ENCODE results near the gene HIC1.
A peak's percentile ranks its signal among the peaks of the same experiment; 100 is the strongest.

Gene HIC1

DNA sequence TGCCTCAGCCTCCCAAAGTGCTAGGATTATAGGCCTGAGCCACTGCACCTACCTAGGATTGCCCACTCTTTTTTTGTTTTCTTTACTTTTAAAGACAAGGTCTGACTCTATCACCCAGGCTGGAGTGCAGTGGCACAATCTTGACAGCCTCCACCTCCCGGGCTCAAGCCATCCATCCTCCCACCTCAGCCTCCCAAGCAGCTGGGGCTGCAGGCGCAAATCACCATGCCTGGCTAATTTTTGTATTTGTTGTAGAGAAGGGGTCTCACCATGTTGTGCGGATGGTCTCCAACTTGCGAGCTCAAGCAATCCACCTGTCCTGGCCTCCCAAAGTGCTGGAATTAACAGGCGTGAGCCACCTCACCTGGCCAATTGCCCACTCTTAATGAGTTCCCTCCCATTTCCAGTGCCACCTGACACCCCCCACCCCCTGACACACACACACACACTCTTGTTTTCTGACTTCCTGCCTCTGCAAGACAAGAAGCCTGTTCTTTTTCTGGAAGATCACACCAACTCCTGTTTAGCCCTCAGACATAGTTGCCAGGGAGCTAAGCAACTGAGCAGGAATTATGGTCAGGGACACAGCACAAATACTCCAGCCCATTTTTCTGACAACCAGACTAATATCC is 10.5 kb upstream of the HIC1 start:
- DNase-seq (ENCODE audit: low read depth) = no peak

DNA sequence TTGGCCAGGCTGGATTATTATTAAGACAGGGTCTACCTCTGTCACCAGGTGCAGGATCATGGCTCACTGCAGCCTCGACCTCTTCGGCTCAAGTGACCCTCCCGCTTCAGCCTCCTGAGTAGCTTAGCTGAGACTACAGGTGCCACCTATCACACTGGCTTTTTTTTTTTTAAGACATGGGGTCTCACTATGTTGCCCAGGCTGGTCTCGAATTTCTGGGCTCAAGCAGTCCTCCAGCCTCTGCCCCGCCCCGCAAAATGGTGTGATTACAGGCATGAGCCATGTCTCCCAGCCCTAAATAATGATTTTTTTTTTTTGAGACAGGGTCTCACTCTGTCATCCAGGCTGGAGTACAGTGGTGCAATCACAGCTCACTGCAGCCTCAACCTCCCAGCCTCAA is 7.3 kb upstream of the HIC1 start:
- no peak for DNase-seq (ENCODE audit: low read depth)

DNA sequence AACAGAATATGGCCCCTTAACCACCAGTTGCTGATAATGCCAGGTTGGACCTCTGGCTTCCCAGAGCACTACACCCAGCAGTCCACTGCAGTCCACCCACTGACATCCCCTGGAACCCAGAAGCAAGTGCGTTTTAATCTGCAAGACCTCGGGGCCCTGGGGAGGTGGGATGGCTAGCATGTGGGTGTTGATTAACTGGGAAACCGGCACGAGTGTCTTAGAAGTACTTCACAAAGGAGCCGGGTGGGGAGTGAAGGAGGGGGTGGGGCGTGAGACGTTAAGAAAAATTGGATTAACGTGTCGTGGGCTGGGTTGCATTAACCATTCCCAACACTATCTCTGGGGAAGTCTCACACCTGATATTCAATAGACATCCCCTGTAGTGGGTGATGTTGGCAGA is 6.1 kb upstream of the HIC1 start:
- DNase-seq (ENCODE audit: low read depth) = no peak

DNA sequence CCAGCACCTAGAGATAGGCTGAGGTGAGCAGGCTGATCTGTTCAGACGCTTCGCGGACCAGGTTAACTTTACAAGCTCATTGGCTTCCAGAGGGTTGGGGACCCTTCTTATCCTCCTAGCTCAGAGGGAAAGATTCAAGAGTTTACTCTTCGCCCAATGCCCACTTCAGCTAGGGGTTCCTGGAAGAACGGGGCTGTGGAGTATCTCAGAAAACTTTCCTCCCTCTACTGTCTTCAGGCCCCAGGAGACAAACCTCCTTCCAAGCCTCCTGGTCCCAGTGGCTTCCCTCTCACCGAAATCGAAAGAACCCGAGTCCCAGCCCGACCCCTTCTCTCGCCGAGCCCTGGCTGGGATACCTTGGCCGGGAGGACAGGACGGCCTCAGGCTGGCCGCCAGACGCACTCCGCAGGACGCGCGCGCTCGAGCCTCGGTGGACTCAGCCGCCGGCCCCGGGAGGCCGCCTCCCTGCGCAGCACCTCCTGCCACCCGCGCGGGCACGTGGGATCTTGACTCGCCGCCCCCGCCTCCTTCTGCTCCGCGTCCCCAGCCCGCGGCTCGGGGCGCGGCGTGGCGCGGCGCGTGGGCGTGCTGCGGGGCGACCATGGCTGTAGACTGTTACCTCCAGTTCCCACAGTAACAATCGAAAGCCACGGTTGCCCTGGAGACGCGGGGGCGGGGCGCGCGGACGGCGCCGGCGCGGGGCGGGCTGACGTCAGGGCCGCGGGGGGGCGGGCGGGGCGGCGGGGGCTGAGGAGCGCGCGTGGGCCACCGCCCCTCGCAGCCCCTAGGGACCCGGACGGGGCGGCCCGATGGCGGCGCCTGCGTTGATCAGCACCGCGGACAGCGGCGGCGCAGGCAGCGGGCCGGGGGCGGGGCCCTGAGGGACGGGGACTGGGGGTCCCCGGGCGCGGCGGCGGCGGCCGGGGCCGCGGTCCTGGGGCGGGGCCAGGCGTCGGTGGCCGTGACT is 5.3 kb upstream of the HIC1 start:
- DNase-seq (ENCODE audit: low read depth) = peak; percentile 84

DNA sequence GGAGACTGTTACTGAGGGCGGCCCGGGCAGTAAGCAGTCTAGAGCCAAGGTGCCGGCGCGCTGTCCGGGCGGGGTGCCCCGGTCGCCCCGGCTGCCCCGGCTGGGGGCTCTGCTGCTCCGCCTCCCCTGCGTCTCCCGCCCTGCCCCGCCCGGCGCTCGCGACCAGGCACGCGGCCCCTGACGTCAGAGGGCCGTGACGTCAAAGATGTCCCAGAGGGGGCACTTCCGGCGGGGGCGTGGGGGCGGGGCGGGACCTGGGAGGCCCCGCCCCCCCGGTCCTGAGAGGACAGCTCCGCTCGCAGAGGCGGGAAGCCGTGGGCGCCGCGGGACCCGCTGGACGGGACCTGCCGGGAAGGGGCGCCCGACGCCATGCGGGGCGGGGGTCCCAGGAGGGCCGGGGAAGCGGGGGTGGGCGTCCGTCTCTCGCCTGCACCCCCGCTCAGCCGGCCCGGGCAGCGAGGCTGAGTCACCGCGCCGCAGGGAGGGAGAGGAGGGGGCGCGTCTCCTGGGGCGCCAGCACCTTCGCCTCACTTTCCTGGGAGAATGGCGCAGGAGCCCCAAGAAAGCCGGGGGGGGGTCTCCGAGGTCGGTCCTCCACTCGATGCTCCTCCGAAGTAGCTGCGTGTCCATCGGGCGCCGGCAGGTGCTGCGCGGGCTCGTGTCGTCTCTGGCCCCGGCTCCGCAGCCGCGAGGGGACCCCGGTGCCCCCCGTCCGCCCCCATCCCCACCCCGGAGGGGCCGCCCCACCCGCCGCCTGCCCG is 4.4 kb upstream of the HIC1 start:
- peak; percentile 63 for DNase-seq (ENCODE audit: low read depth)

DNA sequence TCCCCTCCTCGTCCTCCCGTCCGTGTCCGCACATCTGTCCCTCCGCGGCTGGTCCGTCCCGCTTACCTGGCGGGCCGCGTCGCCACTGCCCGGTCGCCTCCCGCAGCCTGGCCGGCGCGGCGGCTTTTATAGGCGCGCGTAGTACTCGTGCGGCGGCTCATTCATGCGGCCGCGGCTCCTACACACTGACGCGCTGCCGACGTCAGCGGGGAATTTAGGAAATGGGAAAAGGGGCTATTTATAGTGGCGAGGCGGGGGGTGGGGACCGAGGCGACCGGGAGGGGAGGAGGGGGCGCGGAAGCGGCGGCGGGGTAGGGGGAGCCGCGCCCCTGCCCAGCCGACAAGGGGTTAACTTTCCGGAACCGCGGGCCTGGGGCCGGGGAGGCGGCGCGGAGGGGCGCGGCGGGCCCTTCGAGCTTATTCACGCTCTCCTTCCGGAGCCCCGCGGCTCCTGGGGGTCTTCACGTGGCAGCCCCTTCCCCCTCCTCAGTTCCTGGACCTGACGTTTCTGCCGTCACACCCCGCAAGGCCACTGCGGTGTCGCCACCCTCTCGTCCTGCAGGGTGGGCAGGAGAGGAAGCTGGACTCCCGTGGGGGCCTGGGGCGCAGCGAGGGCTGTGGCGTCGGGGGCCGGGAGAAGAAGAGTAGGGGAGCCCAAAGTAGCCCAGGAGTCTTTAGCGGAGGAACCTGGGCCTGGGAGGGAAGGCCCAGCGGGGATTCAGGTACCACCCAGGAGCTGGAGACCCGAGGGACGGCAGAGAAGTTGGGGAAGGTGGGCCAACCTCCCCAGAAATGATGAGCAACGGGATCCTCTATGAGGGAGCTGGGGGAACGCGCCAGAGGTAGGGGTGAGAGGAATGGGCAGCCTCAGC is 3.6 kb upstream of the HIC1 start:
- DNase-seq (ENCODE audit: low read depth) = no peak

DNA sequence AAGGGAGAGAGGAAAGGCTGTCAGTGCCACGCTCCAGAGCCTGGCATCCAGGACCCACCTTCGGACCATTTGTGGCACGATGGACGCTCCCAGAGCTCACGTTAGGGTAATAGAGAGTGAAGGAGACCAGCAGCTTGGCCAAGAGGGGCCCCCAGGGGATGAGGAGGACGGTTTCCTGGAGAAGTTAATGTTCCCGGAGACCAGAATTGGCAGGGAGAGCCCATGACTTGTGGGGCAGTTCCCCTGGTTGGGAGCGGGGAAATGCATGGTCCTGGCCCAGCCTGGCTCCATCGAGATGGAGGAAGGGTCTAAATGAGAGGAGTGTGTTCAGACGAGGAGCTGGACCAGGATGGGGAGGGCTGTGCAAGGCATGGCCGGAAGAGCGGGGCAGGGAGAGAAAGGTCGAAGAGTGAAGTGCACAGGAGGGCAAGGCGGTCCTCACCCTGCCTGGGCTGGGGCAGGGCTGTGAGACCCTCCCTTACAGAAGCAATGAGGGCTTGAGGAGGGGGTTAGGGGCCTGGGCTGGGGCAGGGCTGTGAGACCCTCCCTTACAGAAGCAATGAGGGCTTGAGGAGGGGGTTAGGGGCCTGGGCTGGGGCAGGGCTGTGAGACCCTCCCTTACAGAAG is 2.9 kb upstream of the HIC1 start:
- no peak for DNase-seq (ENCODE audit: low read depth)

DNA sequence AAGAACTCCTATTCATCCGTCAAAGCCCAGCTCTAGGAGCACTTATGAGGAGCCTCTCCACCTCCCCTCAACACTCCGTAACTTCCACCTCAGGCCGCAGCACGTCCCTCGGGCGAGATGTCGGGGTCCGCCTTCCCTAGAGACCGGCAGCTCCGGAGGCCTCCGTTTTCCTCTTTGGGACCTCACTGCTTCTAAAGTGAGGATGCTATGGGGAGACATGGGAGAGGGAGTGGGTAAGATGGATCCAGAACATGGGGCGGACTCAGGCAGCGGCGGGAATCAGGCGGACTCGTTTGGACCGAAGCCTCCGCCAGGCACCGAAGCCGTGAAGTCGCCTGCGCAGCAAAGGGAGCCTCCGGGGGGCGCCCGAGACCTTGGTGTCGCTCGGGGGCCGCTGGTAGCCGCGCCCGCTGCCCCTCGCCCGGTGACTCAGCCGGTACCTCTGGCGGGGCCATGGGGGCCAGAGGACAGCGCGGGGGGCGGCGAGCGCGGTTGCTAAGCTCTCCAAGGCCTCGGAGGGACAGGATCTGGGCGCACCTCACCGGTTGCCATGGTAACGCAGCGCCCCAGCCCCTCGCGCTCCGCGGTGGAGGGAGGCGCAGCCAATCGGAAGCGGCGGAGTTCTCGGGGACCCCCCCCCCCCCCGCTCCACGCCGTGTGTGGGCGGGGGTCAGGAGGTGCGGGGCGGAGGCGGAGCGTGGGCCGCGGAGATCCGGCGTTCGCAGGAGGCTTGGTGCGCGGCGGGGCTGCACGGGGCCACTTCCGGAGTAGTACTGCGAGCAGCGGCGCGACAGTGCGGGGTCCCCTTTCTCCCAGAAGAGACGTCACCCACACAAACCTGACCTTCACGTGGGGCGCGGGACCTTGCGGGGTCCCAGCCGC is 1.3 kb upstream of the HIC1 start:
- DNase-seq (ENCODE audit: low read depth) = peak; percentile 59

DNA sequence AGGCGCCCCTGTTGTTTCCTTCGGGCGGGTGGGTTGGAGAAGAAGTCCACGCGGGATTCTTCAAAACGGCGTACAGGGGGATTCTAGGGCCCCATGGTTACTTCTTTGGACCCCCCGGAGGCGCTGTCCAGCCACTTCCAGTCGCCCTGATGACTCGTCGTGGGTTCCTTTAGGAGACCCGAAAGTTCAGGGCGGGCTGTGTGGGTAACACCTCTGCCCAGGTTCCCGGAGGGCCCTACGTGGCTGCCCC is 716 bp upstream of the HIC1 start:
- DNase-seq (ENCODE audit: low read depth) = no peak

DNA sequence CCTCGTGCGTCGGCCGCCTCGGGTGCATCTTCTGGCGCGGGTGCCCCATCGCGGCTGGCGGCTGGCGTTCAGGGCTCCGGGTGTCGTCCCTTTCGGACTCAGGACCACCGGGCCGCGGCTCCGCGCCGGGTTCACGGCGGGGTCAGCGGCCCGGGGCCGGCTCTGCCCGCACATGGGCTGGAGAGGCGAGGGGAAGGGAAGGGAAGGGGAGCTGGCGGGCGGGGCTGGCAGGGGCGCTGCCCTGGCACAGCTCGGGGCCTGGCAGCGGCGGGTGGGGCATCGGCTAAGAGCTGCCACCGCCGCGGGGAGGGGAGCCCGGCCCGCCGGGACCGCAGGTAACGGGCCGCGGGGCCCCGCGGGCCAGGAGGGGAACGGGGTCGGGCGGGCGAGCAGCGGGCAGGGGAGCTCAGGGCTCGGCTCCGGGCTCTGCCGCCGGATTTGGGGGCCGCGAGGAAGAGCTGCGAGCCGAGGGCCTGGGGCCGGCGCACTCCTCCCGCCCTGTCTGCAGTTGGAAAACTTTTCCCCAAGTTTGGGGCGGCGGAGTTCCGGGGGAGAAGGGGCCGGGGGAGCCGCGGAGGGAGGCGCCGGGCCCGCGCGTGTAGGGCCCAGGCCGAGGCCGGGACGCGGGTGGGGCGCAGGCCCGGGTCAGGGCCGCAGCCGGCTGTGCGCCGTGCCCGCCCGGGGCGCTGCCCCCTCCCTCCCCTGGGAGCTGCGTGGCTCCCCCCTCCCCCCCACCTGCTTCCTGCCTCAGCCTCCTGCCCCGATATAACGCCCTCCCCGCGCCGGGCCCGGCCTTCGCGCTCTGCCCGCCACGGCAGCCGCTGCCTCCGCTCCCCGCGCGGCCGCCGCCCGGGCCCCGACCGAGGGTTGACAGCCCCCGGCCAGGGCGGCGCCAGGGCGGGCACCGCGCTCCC is 646 bp downstream of the HIC1 start:
- no peak for DNase-seq (ENCODE audit: low read depth)

DNA sequence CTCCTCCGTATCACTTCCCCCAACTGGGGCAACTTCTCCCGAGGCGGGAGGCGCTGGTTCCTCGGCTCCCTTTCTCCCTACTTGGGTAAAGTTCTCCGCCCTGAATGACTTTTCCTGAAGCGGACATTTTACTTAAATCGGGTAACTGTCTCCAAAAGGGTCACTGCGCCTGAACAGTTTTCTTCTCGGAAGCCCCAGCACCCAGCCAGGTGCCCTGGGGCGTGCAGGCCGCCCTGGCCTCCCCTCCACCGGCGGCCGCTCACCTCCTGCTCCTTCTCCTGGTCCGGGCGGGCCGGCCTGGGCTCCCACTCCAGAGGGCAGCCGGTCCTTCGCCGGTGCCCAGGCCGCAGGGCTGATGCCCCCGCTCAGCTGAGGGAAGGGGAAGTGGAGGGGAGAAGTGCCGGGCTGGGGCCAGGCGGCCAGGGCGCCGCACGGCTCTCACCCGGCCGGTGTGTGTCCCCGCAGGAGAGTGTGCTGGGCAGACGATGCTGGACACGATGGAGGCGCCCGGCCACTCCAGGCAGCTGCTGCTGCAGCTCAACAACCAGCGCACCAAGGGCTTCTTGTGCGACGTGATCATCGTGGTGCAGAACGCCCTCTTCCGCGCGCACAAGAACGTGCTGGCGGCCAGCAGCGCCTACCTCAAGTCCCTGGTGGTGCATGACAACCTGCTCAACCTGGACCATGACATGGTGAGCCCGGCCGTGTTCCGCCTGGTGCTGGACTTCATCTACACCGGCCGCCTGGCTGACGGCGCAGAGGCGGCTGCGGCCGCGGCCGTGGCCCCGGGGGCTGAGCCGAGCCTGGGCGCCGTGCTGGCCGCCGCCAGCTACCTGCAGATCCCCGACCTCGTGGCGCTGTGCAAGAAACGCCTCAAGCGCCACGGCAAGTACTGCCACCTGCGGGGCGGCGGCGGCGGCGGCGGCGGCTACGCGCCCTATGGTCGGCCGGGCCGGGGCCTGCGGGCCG is 1.6 kb downstream of the HIC1 start:
- no peak for DNase-seq (ENCODE audit: low read depth)

DNA sequence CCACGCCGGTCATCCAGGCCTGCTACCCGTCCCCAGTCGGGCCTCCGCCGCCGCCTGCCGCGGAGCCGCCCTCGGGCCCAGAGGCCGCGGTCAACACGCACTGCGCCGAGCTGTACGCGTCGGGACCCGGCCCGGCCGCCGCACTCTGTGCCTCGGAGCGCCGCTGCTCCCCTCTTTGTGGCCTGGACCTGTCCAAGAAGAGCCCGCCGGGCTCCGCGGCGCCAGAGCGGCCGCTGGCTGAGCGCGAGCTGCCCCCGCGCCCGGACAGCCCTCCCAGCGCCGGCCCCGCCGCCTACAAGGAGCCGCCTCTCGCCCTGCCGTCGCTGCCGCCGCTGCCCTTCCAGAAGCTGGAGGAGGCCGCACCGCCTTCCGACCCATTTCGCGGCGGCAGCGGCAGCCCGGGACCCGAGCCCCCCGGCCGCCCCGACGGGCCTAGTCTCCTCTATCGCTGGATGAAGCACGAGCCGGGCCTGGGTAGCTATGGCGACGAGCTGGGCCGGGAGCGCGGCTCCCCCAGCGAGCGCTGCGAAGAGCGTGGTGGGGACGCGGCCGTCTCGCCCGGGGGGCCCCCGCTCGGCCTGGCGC is 2.4 kb downstream of the HIC1 start:
- no peak for DNase-seq (ENCODE audit: low read depth)

DNA sequence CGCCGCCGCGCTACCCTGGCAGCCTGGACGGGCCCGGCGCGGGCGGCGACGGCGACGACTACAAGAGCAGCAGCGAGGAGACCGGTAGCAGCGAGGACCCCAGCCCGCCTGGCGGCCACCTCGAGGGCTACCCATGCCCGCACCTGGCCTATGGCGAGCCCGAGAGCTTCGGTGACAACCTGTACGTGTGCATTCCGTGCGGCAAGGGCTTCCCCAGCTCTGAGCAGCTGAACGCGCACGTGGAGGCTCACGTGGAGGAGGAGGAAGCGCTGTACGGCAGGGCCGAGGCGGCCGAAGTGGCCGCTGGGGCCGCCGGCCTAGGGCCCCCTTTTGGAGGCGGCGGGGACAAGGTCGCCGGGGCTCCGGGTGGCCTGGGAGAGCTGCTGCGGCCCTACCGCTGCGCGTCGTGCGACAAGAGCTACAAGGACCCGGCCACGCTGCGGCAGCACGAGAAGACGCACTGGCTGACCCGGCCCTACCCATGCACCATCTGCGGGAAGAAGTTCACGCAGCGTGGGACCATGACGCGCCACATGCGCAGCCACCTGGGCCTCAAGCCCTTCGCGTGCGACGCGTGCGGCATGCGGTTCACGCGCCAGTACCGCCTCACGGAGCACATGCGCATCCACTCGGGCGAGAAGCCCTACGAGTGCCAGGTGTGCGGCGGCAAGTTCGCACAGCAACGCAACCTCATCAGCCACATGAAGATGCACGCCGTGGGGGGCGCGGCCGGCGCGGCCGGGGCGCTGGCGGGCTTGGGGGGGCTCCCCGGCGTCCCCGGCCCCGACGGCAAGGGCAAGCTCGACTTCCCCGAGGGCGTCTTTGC is 3.1 kb downstream of the HIC1 start:
- no peak for DNase-seq (ENCODE audit: low read depth)

DNA sequence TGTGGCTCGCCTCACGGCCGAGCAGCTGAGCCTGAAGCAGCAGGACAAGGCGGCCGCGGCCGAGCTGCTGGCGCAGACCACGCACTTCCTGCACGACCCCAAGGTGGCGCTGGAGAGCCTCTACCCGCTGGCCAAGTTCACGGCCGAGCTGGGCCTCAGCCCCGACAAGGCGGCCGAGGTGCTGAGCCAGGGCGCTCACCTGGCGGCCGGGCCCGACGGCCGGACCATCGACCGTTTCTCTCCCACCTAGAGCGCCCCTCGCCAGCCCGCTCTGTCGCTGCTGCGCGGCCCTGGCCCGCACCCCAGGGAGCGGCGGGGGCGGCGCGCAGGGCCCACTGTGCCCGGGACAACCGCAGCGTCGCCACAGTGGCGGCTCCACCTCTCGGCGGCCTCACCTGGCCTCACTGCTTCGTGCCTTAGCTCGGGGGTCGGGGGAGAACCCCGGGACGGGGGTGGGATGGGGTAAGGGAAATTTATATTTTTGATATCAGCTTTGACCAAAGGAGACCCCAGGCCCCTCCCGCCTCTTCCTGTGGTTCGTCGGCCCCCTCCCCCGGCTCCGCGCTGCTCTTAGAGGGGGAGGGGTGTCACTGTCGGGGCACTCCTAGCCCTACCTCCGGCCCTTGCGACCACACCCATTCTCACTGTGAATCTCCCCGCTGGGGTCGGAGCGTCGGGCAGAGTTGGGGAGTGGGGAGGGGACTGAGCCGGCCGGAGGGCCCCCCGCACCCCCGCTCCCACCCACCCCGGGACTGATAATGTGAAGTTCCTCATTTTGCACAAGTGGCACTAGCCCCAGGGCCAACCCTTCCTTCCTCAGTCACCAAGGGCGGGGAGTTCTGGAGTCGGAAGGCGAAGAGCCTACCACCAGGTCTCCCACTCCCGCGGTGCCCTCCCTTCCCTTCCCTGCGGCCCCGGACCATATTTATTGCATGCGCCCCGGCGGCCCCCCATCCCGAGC is 4.0 kb downstream of the HIC1 start:
- no peak for DNase-seq (ENCODE audit: low read depth)

DNA sequence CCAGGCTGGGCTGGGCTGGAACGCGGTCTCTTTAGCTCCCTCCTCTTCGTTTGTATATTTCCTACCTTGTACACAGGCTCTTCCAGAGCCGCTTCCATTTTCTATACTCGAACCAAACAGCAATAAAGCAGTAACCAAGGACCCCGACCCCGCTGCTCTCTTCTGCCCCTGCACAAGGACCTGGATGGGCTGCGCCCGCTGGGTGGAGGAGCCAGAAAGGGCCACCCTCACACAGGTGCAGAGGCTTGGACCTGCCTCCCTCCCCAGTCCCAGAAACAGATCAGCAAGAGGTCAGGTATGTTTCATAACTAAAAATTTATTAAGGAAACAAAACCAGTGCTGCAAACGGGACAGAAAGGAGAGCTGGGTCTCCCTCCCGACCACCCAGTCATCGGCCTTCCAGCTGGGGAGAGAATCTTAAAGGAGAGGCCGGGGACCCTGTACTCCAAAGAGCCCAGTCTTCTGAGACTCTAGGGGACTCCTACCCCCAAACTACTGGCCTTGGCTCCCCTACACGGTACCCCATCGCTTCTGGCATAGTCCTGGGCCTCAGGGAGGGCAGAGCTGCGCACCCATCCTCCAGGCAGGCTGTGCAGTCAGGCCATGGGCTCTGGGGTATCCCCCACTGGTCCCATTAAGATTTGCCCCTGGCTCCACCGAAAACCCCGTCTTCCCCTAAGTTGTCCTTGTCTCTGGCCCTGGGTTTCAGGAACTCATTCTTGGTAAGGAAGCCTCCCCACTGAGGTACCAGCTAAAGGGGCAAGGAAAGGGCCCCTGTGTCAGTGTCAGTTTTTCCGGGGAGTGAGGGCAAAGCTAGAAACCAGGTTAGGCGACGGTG is 4.9 kb downstream of the HIC1 start:
- no peak for DNase-seq (ENCODE audit: low read depth)

All from stimulated activated CD8-positive, alpha-beta memory T cell treated with anti-CD3 and anti-CD28 coated beads, Interleukin-15, amount 100 ng/mL, for 24 hours (primary cell).